SU-DHL-6 (cell line): ENCODE data around the gene BID.

Source experiments
- H2AFZ ChIP-seq: fragments of 200-600 bp; sonication (generic); 2 replicates; pipeline ENCODE4 v1.6.1; 2014; ENCODE audit warnings: low read depth, mild to moderate bottlenecking, moderate library complexity, mixed read lengths, antibody characterized with exemption, low read length; ENCODE audit not compliant: severe bottlenecking
- H3F3A ChIP-seq: fragments of 200-600 bp; shearing (Covaris generic); 2 replicates; pipeline ENCODE4 v1.6.0; 2016; ENCODE audit warnings: antibody characterized with exemption, mild to moderate bottlenecking; ENCODE audit not compliant: insufficient read depth
- H3K27ac ChIP-seq: fragments of 200-600 bp; sonication (generic); 2 replicates; pipeline ENCODE4 v1.5.1; 2016; ENCODE audit warnings: low read depth, mild to moderate bottlenecking, low read length, moderate library complexity, mixed read lengths
- H3K27me3 ChIP-seq: fragments of 200-600 bp; sonication (generic), shearing (Covaris generic); 2 replicates; pipeline ENCODE4 v1.6.0; 2014; ENCODE audit warnings: mild to moderate bottlenecking, low read length
- H3K36me3 ChIP-seq: fragments of 200-600 bp; sonication (generic); 2 replicates; pipeline ENCODE4 v1.6.1; 2014; ENCODE audit warnings: mild to moderate bottlenecking, low read length, mixed read lengths
- H3K4me2 ChIP-seq: fragments of 300-600, 200-600 bp; shearing (Covaris generic), sonication (generic); 2 replicates; pipeline ENCODE4 v1.6.0; 2014; ENCODE audit warnings: low read length, low read depth, mild to moderate bottlenecking; ENCODE audit not compliant: poor library complexity, severe bottlenecking
- H3K4me3 ChIP-seq: fragments of 200-600 bp; sonication (generic); 2 replicates; pipeline ENCODE4 v1.5.1; 2014; ENCODE audit warnings: antibody characterized with exemption, low read length, mild to moderate bottlenecking, mixed read lengths; ENCODE audit not compliant: insufficient read depth, poor library complexity, severe bottlenecking
- H3K79me2 ChIP-seq: fragments of 200-600 bp; sonication (generic); 2 replicates; pipeline ENCODE4 v1.6.1; 2014; ENCODE audit warnings: mild to moderate bottlenecking, low read length, moderate library complexity; ENCODE audit not compliant: insufficient read depth
- H3K9ac ChIP-seq: fragments of 200-600 bp; sonication (generic); 2 replicates; pipeline ENCODE4 v1.7.0; 2014; ENCODE audit warnings: mild to moderate bottlenecking, low read length
- H3K9me2 ChIP-seq: fragments of 200-600 bp; sonication (generic); replicated peaks from 2 replicates; pipeline ENCODE4 v1.6.1; 2014; ENCODE audit warnings: low read length; ENCODE audit not compliant: insufficient read depth
- H3K9me3 ChIP-seq: fragments of 200-600 bp; sonication (generic); 2 replicates; pipeline ENCODE4 v1.6.1; 2014; ENCODE audit warnings: low read length, mixed read lengths; ENCODE audit not compliant: insufficient read depth
- H4K20me1 ChIP-seq: fragments of 200-600 bp; sonication (generic); 2 replicates; pipeline ENCODE4 v1.6.1; 2014; ENCODE audit warnings: low read depth, mild to moderate bottlenecking, antibody characterized with exemption, low read length, moderate library complexity, mixed read lengths
- EZH2phosphoT487 ChIP-seq: fragments of 200-600 bp; sonication (generic), shearing (Covaris generic); conservative IDR thresholded peaks from 2 replicates; pipeline ENCODE4 v1.6.1; 2018; ENCODE audit warnings: mild to moderate bottlenecking, antibody characterized with exemption, low read length, moderate library complexity, mixed read lengths
- TF ChIP-seq, protein P1 (sequence below): fragments of 200-600 bp; sonication (generic); IDR thresholded peaks from one replicate; pipeline ENCODE4 v1.5.1; 2017; ENCODE audit warnings: antibody characterized with exemption, mild to moderate bottlenecking, low read length, moderate library complexity; ENCODE audit not compliant: insufficient read depth, poor library complexity, severe bottlenecking

Gene BID

DNA sequence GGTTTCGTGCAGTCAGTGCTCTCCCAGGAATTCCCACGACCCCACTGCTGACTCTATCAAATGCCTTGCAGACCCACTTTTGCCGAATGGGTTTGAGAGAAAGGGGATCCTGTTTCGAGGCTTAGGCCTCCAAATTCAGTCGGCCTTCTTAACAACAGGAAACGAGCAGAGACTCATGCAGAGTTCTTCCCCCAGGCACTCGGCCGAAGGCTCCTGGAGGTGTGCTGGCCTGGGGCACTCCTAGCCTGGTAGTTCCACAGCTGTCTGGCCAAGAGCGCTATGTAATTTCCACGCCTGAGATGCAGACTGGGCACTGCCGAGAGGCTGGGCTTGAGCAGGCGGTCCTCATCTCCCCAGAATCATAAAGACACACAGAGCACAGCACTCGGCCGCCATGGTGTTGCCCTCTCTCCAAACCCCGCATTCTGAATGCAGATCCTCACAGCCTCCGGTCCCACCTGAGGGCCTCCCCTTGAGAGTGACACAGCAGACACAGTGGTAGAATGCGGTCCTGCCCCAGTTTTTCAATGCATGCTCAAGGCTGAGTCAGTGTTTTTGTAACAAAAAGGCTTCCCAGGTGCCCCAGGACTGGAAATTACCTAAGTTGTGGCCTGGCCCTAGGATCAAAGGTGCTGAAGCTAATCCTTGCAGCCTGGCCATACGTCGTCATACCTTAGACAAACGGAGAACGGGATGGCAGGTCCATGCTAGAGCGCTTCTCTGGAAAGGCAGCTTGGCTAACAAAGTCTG, 30.2 kb upstream of the BID start:
- TF ChIP-seq EZH2phosphoT487: no peak
- TF ChIP-seq, protein P1, sequence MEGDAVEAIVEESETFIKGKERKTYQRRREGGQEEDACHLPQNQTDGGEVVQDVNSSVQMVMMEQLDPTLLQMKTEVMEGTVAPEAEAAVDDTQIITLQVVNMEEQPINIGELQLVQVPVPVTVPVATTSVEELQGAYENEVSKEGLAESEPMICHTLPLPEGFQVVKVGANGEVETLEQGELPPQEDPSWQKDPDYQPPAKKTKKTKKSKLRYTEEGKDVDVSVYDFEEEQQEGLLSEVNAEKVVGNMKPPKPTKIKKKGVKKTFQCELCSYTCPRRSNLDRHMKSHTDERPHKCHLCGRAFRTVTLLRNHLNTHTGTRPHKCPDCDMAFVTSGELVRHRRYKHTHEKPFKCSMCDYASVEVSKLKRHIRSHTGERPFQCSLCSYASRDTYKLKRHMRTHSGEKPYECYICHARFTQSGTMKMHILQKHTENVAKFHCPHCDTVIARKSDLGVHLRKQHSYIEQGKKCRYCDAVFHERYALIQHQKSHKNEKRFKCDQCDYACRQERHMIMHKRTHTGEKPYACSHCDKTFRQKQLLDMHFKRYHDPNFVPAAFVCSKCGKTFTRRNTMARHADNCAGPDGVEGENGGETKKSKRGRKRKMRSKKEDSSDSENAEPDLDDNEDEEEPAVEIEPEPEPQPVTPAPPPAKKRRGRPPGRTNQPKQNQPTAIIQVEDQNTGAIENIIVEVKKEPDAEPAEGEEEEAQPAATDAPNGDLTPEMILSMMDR: no peak
- H3K27me3 ChIP-seq: no peaks in the 10 kb centered on the region
- no peaks in the 10 kb centered on the region for H4K20me1 ChIP-seq
- H3K79me2 ChIP-seq: no peaks in the 10 kb centered on the region
- no peak overlapping the region for H3K4me2 ChIP-seq
- H3K27ac ChIP-seq: no peak overlapping the region
- H3K36me3 ChIP-seq: no peaks in the 10 kb centered on the region
- H3K9me3 ChIP-seq: no peaks in the 10 kb centered on the region
- H3K9me2 ChIP-seq: no peaks in the 10 kb centered on the region
- no peak overlapping the region for H2AFZ ChIP-seq
- no peak overlapping the region for H3K4me3 ChIP-seq
- H3K9ac ChIP-seq: no peak overlapping the region
- H3F3A ChIP-seq: no peaks in the 10 kb centered on the region

DNA sequence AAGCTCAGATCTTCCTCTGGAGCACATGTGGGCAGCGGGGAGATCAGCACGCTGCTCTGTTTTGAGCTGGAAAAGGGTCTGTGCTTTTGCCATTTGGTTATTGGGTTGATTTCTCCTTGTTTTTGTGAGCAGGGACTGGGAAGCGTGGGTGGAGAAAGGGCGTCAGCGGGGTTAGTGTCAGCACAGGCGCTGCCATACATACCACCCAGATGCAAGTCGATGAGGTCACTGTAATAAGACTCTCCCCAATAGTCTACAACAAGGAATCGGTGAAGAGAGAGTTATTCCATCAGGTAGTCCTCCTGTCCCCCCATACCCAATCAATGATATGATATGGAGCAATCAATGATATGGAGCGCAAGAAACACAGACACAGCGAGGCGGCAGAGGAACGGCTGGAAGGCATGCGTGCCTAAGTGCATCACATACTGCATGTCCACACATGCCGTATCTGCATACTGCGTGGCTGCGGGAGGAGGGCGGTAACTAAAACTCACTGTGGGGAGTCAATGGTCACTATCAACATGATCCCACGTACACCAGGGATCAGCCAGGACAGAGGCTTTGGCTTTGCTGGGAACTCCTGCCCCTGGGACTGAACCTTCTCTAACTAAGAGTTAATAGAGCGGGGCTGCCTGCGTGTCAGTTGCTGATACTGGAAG, 29.5 kb upstream of the BID start:
- Histone ChIP-seq H3K4me2 (no peak overlapping the region), H3K79me2 (no peaks in the 10 kb centered on the region), H3K9me3 (no peaks in the 10 kb centered on the region), H3K36me3 (no peaks in the 10 kb centered on the region), H2AFZ (no peak overlapping the region), H3K9ac (no peak overlapping the region), H3K4me3 (no peak overlapping the region), H3K27ac (no peak overlapping the region), H3K27me3 (no peaks in the 10 kb centered on the region), H3F3A (no peaks in the 10 kb centered on the region), H4K20me1 (no peaks in the 10 kb centered on the region), H3K9me2 (no peaks in the 10 kb centered on the region)
- no peak for TF ChIP-seq EZH2phosphoT487
- TF ChIP-seq, protein P1: no peak

DNA sequence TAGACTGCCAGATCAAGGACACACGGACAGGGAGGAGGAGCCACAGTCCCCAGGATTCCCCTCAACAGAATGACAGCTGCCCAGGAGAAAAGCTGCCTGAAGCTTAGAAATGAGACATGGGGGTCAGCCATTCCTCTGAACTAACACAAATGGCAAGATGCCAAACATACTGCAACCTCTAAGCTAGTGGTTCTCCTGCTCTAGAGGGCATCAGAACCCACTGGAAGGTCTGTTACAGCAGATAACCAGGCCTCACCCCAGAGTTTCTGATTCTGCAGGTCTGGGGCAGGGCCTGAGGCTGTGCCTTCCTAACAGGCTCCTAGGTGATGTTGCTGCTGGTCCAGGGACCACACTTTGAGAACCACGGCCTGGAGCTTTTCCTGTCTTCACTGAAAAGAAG, 28.6 kb upstream of the BID start:
- Histone ChIP-seq H3K9me2 (no peaks in the 10 kb centered on the region), H3K9ac (no peak overlapping the region), H3K79me2 (no peaks in the 10 kb centered on the region), H4K20me1 (no peaks in the 10 kb centered on the region), H3K27ac (no peak overlapping the region), H2AFZ (no peak overlapping the region), H3K36me3 (no peaks in the 10 kb centered on the region), H3K9me3 (no peaks in the 10 kb centered on the region), H3K4me3 (no peak overlapping the region), H3K27me3 (no peaks in the 10 kb centered on the region), H3K4me2 (no peak overlapping the region), H3F3A (no peaks in the 10 kb centered on the region)
- TF ChIP-seq EZH2phosphoT487: no peak
- TF ChIP-seq, protein P1: no peak
